CD14-positive monocyte (primary cell): ENCODE results near the gene TMEM236. TPM values are rescaled to one million over a fixed set of nuclear protein-coding genes. Genes with fewer than 3 reads are reported as not detected.
A peak's percentile ranks its signal among the peaks of the same experiment; 100 is the strongest.

ENCODE experiments used
- DNase-seq, 3 donors: peaks; one replicate each; pipeline ENCODE4 v3.0.0-alpha.2; 2011 to 2022
- H2AFZ ChIP-seq: 2 replicates; pipeline ENCODE4 v1.6.0; 2012; ENCODE audit warnings: mild to moderate bottlenecking, low read depth, low read length, inconsistent platforms; ENCODE audit not compliant: insufficient read depth, poor library complexity, severe bottlenecking
- H3K27ac ChIP-seq, 2 donors: 1 replicate in 1 of 2; 2 replicates in 1 of 2; pipeline ENCODE4 v1.5.1; 2012 to 2013; ENCODE audit warnings: low read length in 2 of 2, control low read depth in 1 of 2, inconsistent platforms in 1 of 2, low read depth in 1 of 2, mild to moderate bottlenecking in 1 of 2
- H3K27me3 ChIP-seq, 2 donors: one replicate each; pipeline versions ENCODE4 v1.6.0 to v1.6.1; 2011 to 2013; ENCODE audit warnings: low read length in 2 of 2; ENCODE audit not compliant: control insufficient read depth in 2 of 2, insufficient read depth in 2 of 2
- H3K36me3 ChIP-seq, 2 donors: replicated peaks in 1 of 2; 1 replicate in 1 of 2; 2 replicates in 1 of 2; pipeline versions ENCODE4 v1.5.1 to v1.6.1; 2012 to 2013; ENCODE audit warnings: low read length in 2 of 2, control low read depth in 1 of 2, inconsistent platforms in 1 of 2, mild to moderate bottlenecking in 1 of 2; ENCODE audit not compliant: insufficient read depth in 2 of 2, control insufficient read depth in 1 of 2
- H3K4me1 ChIP-seq, 2 donors: 1 replicate in 1 of 2; 2 replicates in 1 of 2; pipeline versions ENCODE4 v1.5.1 to v1.6.1; 2012 to 2013; ENCODE audit warnings: low read length in 2 of 2, control low read depth in 1 of 2, inconsistent platforms in 1 of 2, mild to moderate bottlenecking in 1 of 2, moderate library complexity in 1 of 2; ENCODE audit not compliant: insufficient read depth in 2 of 2, control insufficient read depth in 1 of 2
- H3K4me2 ChIP-seq: replicated peaks from 2 replicates; pipeline ENCODE3; 2012; ENCODE audit warnings: low read length, moderate library complexity, mild to moderate bottlenecking; ENCODE audit not compliant: poor library complexity, severe bottlenecking; ENCODE audit errors: extremely low read depth
- H3K4me3 ChIP-seq, 3 experiments: fragments of 200-600 bp in 1 of 3; sonication (generic) in 1 of 3; replicated peaks in 1 of 3; 1 replicate in 2 of 3; 2 replicates in 1 of 3; pipeline ENCODE4 v1.5.1; 2011 to 2013; ENCODE audit warnings: low read length in 3 of 3, mild to moderate bottlenecking in 3 of 3, control low read depth in 2 of 3, low read depth in 2 of 3, inconsistent platforms in 1 of 3, moderate library complexity in 1 of 3
- H3K79me2 ChIP-seq: 2 replicates; pipeline ENCODE4 v1.6.0; 2012; ENCODE audit warnings: mild to moderate bottlenecking, control low read depth, inconsistent platforms, low read length, moderate library complexity; ENCODE audit not compliant: insufficient read depth
- H3K9ac ChIP-seq: 2 replicates; pipeline ENCODE4 v1.6.0; 2017; ENCODE audit warnings: low read length, mild to moderate bottlenecking; ENCODE audit not compliant: insufficient read depth, poor library complexity, severe bottlenecking
- H3K9me3 ChIP-seq, 2 donors: replicated peaks in 1 of 2; 1 replicate in 1 of 2; 2 replicates in 1 of 2; pipeline versions ENCODE4 v1.5.1 to v1.6.1; 2012 to 2013; ENCODE audit warnings: low read length in 2 of 2, control low read depth in 1 of 2; ENCODE audit not compliant: control insufficient read depth in 1 of 2, insufficient read depth in 1 of 2
- H4K20me1 ChIP-seq: 2 replicates; pipeline ENCODE4 v1.6.0; 2012; ENCODE audit warnings: mild to moderate bottlenecking, low read length, control low read depth, moderate library complexity; ENCODE audit not compliant: insufficient read depth
- H3K27ac Mint-ChIP-seq, 7 donors: one replicate each; pipeline ENCODE4 v1.8.0; 2020; ENCODE audit warnings: mild to moderate bottlenecking in 7 of 7, mixed read lengths in 7 of 7, moderate library complexity in 6 of 7, inconsistent platforms in 2 of 7
- H3K27me3 Mint-ChIP-seq, 3 donors: one replicate each; pipeline ENCODE4 v1.8.0; 2021 to 2022; ENCODE audit warnings: low read depth in 3 of 3, mild to moderate bottlenecking in 3 of 3, mixed read lengths in 3 of 3, moderate library complexity in 3 of 3, inconsistent platforms in 1 of 3
- H3K36me3 Mint-ChIP-seq, 2 donors: one replicate each; pipeline ENCODE4 v1.8.0; 2020; ENCODE audit warnings: mixed read lengths in 2 of 2, inconsistent platforms in 1 of 2, mild to moderate bottlenecking in 1 of 2
- H3K4me1 Mint-ChIP-seq: one replicate; pipeline ENCODE4 v1.8.0; 2020; ENCODE audit warnings: mild to moderate bottlenecking, mixed read lengths
- H3K4me3 Mint-ChIP-seq, 2 donors: one replicate each; pipeline ENCODE4 v1.8.0; 2020; ENCODE audit warnings: mild to moderate bottlenecking in 2 of 2, mixed read lengths in 2 of 2, moderate library complexity in 1 of 2
- H3K9me3 Mint-ChIP-seq, 7 donors: one replicate each; pipeline ENCODE4 v1.8.0; 2020 to 2022; ENCODE audit warnings: mixed read lengths in 7 of 7, mild to moderate bottlenecking in 6 of 7, moderate library complexity in 6 of 7, inconsistent platforms in 2 of 7
- WGBS: methylation state at CpG from one replicate; pipeline ENCODE4 v1.1.5; 2013; ENCODE audit warnings: missing lambda C conversion rate; ENCODE audit not compliant: insufficient coverage; 5-methylcytosine and 5-hydroxymethylcytosine counted together
- intact Hi-C, 2 donors: fragments of 100-400 bp; cut with micrococcal nuclease; formaldehyde crosslinking; loops; one replicate each; pipeline versions ENCODE4 v1.15.0 to v1.15.1; 2023
- polyA plus RNA-seq, 3 donors: library from polyadenylated mRNA; depleted of rRNA in 1 of 3; unstranded in 2 of 3; stranded (reverse) in 1 of 3; fragments of 300-500 nt in 2 of 3; fragments of >200 nt in 1 of 3; fragmentation: Illumina TruSeq in 2 of 3; gene quantifications; 1 replicate in 2 of 3; 2 replicates in 1 of 3; pipeline ENCODE4 v1.2.3, GENCODE V29; 2012 to 2021
- TF ChIP-seq, protein P1 (sequence below): fragments of 200-600 bp; IDR thresholded peaks from one replicate; pipeline ENCODE4 v1.8.0; 2022; ENCODE audit warnings: antibody characterized with exemption, mild to moderate bottlenecking

TMEM236 gene
- polyA plus RNA-seq, 3 donors = 0.08 TPM; not detected in 2

DNA sequence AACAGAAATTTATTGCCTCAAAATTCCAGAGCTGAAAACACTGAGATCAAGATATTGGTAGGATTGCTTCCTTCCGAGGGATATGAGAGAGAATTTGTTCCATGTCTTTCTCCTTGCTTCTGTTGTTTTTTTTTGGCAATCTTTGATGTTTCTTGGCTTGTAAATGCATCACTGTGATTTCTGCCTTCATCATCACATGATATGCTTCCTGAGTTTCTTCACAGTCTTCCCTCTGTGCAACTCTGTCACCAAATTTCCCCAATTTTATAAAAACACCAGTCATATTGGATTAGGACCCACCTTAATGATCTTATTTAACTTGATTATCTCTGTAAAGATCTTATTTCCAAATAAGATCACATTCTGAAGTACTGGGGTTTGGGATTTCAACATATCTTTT, 14.7 kb downstream of the TMEM236 start:
- intact Hi-C loops = no loop called here
- H3K4me2 ChIP-seq = no peak overlapping the region
- no peaks in the 10 kb centered on the region for H3K27me3 ChIP-seq
- H3K27me3 Mint-ChIP-seq = peaks cover 0 to 2% (median 0%) of the 10 kb centered on the region in 3 donors
- WGBS = 100% methylated on average over 1 of the region's 1 CpG
- H3K9ac ChIP-seq = no peak overlapping the region
- H3K9me3 ChIP-seq = no peaks in the 10 kb centered on the region
- TF ChIP-seq, protein P1, sequence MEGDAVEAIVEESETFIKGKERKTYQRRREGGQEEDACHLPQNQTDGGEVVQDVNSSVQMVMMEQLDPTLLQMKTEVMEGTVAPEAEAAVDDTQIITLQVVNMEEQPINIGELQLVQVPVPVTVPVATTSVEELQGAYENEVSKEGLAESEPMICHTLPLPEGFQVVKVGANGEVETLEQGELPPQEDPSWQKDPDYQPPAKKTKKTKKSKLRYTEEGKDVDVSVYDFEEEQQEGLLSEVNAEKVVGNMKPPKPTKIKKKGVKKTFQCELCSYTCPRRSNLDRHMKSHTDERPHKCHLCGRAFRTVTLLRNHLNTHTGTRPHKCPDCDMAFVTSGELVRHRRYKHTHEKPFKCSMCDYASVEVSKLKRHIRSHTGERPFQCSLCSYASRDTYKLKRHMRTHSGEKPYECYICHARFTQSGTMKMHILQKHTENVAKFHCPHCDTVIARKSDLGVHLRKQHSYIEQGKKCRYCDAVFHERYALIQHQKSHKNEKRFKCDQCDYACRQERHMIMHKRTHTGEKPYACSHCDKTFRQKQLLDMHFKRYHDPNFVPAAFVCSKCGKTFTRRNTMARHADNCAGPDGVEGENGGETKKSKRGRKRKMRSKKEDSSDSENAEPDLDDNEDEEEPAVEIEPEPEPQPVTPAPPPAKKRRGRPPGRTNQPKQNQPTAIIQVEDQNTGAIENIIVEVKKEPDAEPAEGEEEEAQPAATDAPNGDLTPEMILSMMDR = no peak
- no peak overlapping the region for H2AFZ ChIP-seq
- peak in 1 of 3 donors; percentile 19 for DNase-seq
- no peaks in the 10 kb centered on the region for H3K79me2 ChIP-seq
- no peak overlapping the region for H3K27ac Mint-ChIP-seq
- no peak overlapping the region for H3K27ac ChIP-seq
- H3K4me3 Mint-ChIP-seq = no peak overlapping the region
- peaks cover 27 to 42% of the 10 kb centered on the region in 2 donors for H3K4me1 ChIP-seq
- no peaks in the 10 kb centered on the region for H3K36me3 ChIP-seq
- H3K36me3 Mint-ChIP-seq = no peaks in the 10 kb centered on the region
- no peak overlapping the region for H3K4me3 ChIP-seq
- H4K20me1 ChIP-seq = no peaks in the 10 kb centered on the region
- peaks cover 0 to 2% (median 0%) of the 10 kb centered on the region in 7 donors for H3K9me3 Mint-ChIP-seq
- H3K4me1 Mint-ChIP-seq = peaks cover 40% of the 10 kb centered on the region

DNA sequence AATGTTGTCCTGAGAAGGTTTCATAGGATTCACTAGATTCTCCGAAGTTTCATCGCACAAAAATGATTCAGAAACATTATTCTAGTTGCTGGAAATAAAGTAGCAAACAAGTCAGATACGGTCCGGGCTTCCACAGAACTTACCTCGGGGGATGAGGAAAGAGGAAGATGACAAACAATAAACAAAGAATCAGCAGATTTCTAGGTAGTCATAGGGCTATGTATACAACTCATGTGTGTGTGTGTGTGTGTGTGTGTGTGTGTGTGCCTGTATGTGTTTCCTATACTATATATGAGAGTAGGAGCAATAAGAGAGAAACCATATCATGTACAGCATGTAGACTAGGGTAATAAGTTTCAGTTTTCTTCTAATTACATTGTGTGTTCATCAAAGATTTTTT, 16.5 kb downstream of the TMEM236 start:
- H3K27me3 Mint-ChIP-seq = peaks cover 0 to 2% (median 0%) of the 10 kb centered on the region in 3 donors
- H3K4me3 Mint-ChIP-seq = no peak overlapping the region
- Histone ChIP-seq H3K27ac (no peak overlapping the region), H3K9me3 (no peaks in the 10 kb centered on the region), H3K27me3 (no peaks in the 10 kb centered on the region), H3K4me1 (peaks cover 29 to 47% of the 10 kb centered on the region in 2 donors), H3K9ac (no peak overlapping the region), H3K36me3 (no peaks in the 10 kb centered on the region), H3K4me3 (no peak overlapping the region), H3K79me2 (no peaks in the 10 kb centered on the region), H2AFZ (no peak overlapping the region), H4K20me1 (no peaks in the 10 kb centered on the region), H3K4me2 (no peak overlapping the region)
- no CpG with 5 or more reads among the region's 5 CpGs for WGBS
- DNase-seq = peak; percentile 25 to 47 (median 35)
- H3K4me1 Mint-ChIP-seq = peaks cover 42% of the 10 kb centered on the region
- no peak overlapping the region for H3K27ac Mint-ChIP-seq
- peaks cover 0 to 2% (median 0%) of the 10 kb centered on the region in 7 donors for H3K9me3 Mint-ChIP-seq
- intact Hi-C loops = no loop called here
- H3K36me3 Mint-ChIP-seq = no peaks in the 10 kb centered on the region
- TF ChIP-seq, protein P1 = no peak
